Osteocyte (in vitro differentiated cells): Measurements from ENCODE around the gene DISP1. TPM values are rescaled to one million over a fixed set of nuclear protein-coding genes. Genes with fewer than 3 reads are reported as not detected.
"Not testable (repeated sequence)": the region's sequence is repeated elsewhere in the genome, so short reads cannot be mapped to it uniquely, and the experiment has no call there.

ENCODE experiments used
- DNase-seq: peaks from one replicate; pipeline ENCODE4 v3.0.0; 2021; ENCODE audit warnings: mixed read lengths; ENCODE audit not compliant: unreplicated experiment; ENCODE audit errors: extremely low spot score
- H3K27ac Mint-ChIP-seq: one replicate; pipeline ENCODE4 v1.8.0; 2021; ENCODE audit warnings: mild to moderate bottlenecking, mixed read lengths; ENCODE audit not compliant: unreplicated experiment
- H3K27me3 Mint-ChIP-seq: one replicate; pipeline ENCODE4 v1.8.0; 2021; ENCODE audit warnings: mixed read lengths; ENCODE audit not compliant: unreplicated experiment
- H3K36me3 Mint-ChIP-seq: one replicate; pipeline ENCODE4 v1.8.0; 2021; ENCODE audit warnings: mixed read lengths; ENCODE audit not compliant: unreplicated experiment
- H3K4me1 Mint-ChIP-seq: one replicate; pipeline ENCODE4 v1.8.0; 2021; ENCODE audit warnings: mixed read lengths; ENCODE audit not compliant: unreplicated experiment
- H3K4me3 Mint-ChIP-seq: one replicate; pipeline ENCODE4 v1.8.0; 2021; ENCODE audit warnings: mild to moderate bottlenecking, moderate library complexity, mixed read lengths; ENCODE audit not compliant: unreplicated experiment
- H3K9me3 Mint-ChIP-seq: one replicate; pipeline ENCODE4 v1.8.0; 2021; ENCODE audit warnings: mixed read lengths; ENCODE audit not compliant: unreplicated experiment
- CTCF ChIP-seq: fragments of 200-600 bp; sonication (generic); IDR thresholded peaks from 2 replicates; pipeline ENCODE4 v1.5.0; 2021; ENCODE audit warnings: antibody characterized with exemption, mild to moderate bottlenecking, moderate library complexity
- total RNA-seq: library from RNA; stranded (reverse); gene quantifications from 2 replicates; pipeline ENCODE4 v1.2.1, GENCODE V29; 2021

The DISP1 gene
- total RNA-seq, 1 donor from 2014 or later: 4.9 TPM

DNA sequence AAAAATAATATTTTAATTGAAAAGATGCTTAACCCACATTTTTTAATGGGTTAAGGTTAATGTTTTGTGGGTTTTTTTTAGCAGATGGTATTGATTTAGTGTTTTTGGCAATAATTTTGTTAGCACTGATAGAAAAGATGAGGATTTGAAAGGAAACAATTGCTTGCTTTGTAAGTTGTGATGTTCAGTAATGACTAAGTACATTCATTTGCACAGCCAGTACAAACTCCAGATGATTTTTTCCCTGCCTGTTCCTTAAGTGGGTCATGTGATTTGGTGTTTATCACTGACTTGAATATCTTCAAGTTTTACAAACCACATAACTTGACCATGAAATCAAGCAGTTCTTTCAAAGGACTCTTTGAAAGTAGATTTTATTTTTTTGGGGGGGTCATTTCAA, 15.0 kb downstream of the DISP1 start:
- no peak overlapping the region for H3K4me3 Mint-ChIP-seq
- no peaks in the 10 kb centered on the region for H3K9me3 Mint-ChIP-seq
- TF ChIP-seq CTCF: no peak
- DNase-seq: no peak
- H3K27me3 Mint-ChIP-seq: no peaks in the 10 kb centered on the region
- H3K27ac Mint-ChIP-seq: no peak overlapping the region
- peaks cover 11% of the 10 kb centered on the region for H3K4me1 Mint-ChIP-seq
- H3K36me3 Mint-ChIP-seq: no peaks in the 10 kb centered on the region

GRCh38 chr1:222833356-222833876, 18.6 kb downstream of the DISP1 start:
- DNase-seq: no peak
- no peak for TF ChIP-seq CTCF
- Mint-ChIP-seq H3K36me3 (peaks cover 4% of the 10 kb centered on the region), H3K4me3 (no peak overlapping the region), H3K4me1 (peaks cover 4% of the 10 kb centered on the region), H3K27me3 (no peaks in the 10 kb centered on the region), H3K27ac (no peak overlapping the region), H3K9me3 (no peaks in the 10 kb centered on the region)

- DNase-seq: no peak
- Mint-ChIP-seq H3K36me3 (no peaks in the 10 kb centered on the region), H3K9me3 (peaks cover 4% of the 10 kb centered on the region), H3K4me1 (peaks cover 6% of the 10 kb centered on the region), H3K27ac (no peak overlapping the region), H3K4me3 (no peak overlapping the region), H3K27me3 (no peaks in the 10 kb centered on the region)
- no peak for TF ChIP-seq CTCF
Measured at GRCh38 chr1:222843469-222844410, 28.9 kb downstream of the DISP1 start.

GRCh38 chr1:222844411-222844779, 29.6 kb downstream of the DISP1 start:
- peaks cover 4% of the 10 kb centered on the region for H3K9me3 Mint-ChIP-seq
- H3K27ac Mint-ChIP-seq: no peak overlapping the region
- H3K4me1 Mint-ChIP-seq: peaks cover 6% of the 10 kb centered on the region
- H3K27me3 Mint-ChIP-seq: no peaks in the 10 kb centered on the region
- no peak for TF ChIP-seq CTCF
- H3K4me3 Mint-ChIP-seq: no peak overlapping the region
- no peaks in the 10 kb centered on the region for H3K36me3 Mint-ChIP-seq
- DNase-seq: no peak

GRCh38 chr1:222845763-222846162, 30.9 kb downstream of the DISP1 start:
- DNase-seq: no peak
- peaks cover 8% of the 10 kb centered on the region for H3K4me1 Mint-ChIP-seq
- TF ChIP-seq CTCF: no peak
- H3K9me3 Mint-ChIP-seq: peaks cover 4% of the 10 kb centered on the region
- peaks cover 1% of the 10 kb centered on the region for H3K36me3 Mint-ChIP-seq
- no peak overlapping the region for H3K4me3 Mint-ChIP-seq
- no peaks in the 10 kb centered on the region for H3K27me3 Mint-ChIP-seq
- no peak overlapping the region for H3K27ac Mint-ChIP-seq

DNA sequence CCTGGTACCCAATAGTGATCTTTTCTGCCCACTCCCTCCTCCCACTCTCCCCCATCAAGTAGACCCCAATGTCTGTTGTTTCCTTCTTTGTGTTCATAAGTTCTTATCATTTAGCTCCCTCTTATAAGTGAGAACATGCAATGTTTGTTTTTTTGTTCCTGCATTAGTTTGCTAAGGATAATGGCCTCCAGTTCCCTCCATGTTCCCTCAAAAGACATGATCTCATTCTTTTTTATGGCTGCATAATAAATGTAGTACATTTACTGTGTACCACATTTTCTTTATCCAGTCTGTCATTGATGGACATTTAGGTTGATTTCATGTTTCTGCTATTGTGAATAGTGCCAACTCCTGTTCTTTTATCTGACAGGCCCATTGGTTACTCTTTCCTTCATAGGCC, 35.7 kb downstream of the DISP1 start:
- H3K36me3 Mint-ChIP-seq, H3K4me1 Mint-ChIP-seq, H3K27me3 Mint-ChIP-seq, H3K9me3 Mint-ChIP-seq, H3K27ac Mint-ChIP-seq, DNase-seq, H3K4me3 Mint-ChIP-seq: not testable (repeated sequence)
